NCI-H2171 treated with DMSO at 0.1 percent for 48 hours (cell line): ENCODE results near the gene DAAM1.

ENCODE experiments used
- DNase-seq: peaks from one replicate; lab custom pipeline; 2025; lab: John Stamatoyannopoulos, UW

The DAAM1 gene

GRCh38 chr14:59363531-59364226, 175.2 kb downstream of the DAAM1 start:
- no peak for DNase-seq

DNA sequence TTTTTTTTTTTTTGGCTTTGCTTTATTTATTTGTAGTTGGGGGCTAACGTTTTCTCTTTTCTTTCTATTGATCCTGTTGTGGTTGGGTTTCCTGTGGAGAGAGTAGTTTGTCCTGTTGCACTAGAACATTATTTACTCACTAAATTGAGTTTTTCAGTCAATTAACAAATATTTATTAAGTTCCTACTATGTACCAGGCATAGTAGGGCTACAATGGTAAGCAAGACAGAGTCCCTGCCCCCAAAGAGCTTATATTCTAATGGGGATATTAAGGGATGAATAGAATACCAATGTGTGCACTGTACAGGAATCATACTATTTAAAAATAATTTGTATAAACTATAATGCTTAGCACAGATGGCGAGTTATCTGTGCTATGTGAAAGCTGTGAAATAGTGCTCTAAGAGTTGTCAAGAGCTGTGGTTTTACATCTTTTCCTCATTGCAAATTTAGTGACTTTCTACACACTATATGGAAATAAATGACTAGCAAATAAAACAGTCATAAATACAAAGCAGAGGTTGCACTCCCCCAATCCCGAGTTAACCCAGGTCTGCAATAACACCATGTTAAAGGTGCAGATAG, 181.8 kb downstream of the DAAM1 start:
- no peak for DNase-seq

- no peak for DNase-seq
These were observed 183.3 kb downstream of the DAAM1 start for GRCh38 chr14:59371771-59372170.

- DNase-seq: no peak
These were observed 185.6 kb downstream of the DAAM1 start for GRCh38 chr14:59374048-59374447.

GRCh38 chr14:59376686-59377085, 188.2 kb downstream of the DAAM1 start:
- peak; percentile 38 for DNase-seq

- DNase-seq: no peak
These were observed 189.0 kb downstream of the DAAM1 start for GRCh38 chr14:59377491-59377890.

DNA sequence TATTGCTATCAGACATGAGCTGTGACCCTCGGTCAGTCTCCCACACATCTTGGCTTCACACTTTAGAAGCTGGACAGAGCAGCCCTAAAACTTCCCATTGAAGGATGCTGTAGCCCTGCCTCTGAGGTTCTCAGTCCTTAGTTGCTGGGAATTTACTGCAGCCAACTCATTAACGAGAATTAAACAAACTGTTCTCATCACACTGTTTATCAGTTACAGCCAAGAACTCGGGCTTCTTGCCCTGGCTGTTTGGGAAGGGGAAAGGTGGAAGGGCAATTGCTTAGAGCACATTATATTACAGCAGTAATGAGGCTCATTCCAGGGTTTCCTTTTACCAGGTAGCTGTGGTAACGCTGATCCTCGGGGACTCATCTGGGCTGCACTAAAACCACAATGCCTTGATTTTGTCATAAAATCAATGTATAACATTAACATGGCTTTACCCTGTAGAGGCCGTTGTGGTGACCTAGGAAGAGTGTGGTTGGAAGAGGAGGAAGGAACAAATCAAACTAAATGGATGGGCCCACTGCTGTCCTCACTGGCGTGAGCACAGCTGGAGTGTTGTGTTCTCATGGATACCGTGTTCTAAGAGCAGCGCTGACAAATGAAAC, 189.6 kb downstream of the DAAM1 start:
- DNase-seq: no peak

GRCh38 chr14:59389936-59390335, 201.5 kb downstream of the DAAM1 start:
- no peak for DNase-seq

- no peak for DNase-seq
These were observed 202.9 kb downstream of the DAAM1 start for GRCh38 chr14:59391388-59391787.

GRCh38 chr14:59394268-59394667, 205.8 kb downstream of the DAAM1 start:
- no peak for DNase-seq

DNA sequence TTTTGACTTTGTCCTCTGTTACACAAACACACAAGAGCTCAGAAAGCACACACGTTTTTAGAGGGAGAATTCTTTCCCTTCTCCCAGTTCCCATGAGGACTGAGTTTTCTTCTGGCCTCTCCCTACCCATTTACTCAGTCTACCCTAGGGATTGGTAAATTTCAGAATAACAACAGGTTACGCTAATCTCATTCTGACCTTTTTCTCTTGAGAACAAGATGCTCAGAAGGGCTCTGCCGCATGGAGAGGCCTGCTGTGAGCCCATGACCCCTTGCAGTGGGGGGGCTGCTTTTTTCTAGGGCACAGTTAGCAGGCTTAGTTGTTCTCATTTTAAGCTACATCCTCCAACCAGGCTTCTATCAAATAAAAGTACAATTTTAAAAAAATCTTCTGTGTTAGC, 207.2 kb downstream of the DAAM1 start:
- DNase-seq: no peak

DNA sequence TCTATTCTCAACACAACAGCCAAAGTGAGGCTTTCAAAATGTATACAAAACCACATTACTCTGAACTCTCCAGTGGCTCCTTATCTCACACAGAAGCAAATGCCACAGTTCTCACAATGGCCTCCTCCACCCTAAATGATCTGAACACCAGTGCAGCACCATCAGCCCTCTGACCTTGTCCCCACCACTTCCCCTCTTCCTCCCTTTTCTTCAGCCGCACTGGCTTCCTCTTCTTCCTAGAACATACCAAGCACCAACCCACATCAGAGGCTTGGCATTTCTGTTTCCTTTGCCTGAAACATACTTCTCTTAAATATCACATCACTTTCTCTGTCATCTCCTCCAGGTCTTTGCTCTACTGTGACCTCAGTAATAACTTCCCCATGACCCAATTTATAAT, 210.4 kb downstream of the DAAM1 start:
- no peak for DNase-seq

DNA sequence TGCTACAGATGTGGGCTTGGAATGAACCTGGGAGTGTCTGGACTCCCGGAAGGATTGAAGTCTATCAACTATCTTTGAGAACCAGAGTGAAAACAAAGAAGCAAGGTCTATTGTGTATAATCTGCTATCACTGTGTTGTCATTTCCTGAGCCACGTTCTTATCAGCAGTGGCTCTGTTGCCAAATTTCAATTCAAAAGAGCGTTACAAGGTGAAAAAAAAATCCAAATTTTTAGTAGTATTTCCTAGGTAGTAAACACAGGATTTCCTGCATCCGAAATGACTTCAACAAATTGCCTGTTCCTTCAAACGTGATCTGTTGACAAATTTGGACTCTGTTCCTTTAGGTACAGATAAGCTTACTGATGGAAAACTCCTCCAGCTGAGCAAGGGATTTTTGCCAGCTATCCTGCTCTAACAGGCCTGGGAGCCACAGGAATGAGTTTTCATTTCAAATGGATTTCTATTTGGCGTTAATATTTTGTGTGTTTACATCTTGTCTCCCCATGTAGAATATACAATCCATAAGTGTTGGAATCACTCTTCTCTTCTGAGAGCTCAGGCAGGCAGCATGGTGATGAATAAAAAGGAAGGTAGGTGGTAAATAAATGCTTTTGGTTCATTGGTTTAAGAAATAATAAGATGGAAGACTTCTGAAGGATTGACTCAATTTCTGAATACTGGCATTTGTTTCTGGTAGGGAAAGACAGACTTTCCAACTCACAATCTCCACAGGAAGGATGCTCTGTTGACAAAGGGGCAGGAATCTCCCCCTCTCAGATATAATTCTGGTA, 218.2 kb downstream of the DAAM1 start:
- no peak for DNase-seq

DNA sequence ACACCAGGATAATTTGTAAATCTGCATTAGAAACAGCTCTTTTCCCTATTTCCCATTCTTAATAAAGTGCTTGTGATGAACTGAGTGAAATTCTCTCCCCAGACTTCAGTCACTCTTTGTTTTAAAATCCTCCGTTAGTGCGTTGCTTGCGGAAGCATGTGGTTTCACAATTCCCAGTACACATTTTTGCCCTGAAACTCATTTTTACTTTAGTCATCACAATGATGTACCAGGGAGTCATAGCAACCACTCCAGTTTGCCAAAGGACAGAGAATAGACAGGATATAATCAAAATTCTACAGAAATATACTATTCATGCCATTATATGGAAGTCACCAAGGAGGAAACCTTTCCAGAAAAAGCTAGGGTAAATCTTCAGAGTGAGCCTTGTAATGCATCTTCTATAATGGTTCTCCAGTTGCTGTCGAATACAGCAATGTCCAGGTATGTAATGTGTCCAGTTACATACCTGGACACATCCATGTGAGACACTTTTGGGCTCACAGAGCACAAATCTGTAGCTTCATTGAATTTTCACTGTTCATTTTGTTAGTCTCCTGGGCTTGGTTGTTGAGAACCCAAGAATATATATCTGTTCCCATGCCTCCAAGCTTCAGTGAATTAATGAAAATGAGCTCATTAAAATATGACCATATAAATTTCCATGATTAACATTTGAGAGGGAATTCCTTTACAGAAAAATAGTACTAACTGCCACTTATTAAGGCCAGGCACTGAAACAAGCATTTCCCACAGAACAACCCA, 219.0 kb downstream of the DAAM1 start:
- no peak for DNase-seq

- DNase-seq: no peak
These were observed 227.6 kb downstream of the DAAM1 start for GRCh38 chr14:59415836-59416602.

GRCh38 chr14:59417311-59417710, 228.8 kb downstream of the DAAM1 start:
- no peak for DNase-seq

DNA sequence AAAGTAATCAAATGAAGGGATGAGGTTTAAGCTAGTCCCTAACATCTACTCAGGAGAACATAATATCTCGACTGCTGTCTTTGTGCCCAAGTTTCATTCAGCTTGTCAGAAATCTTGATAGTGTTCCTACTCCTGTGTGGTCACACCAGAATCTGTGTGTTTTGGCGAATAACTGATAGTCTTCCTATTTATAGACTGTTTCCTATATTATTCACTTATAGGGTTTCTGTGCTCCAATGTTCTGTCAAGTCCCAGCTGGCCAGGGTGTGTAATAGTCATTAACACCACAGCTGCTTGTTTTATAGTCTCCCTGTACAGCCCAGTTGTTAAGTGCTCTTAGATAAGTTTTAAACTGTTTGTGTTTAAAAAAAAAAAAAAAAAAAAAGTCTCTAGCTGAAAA, 230.8 kb downstream of the DAAM1 start:
- DNase-seq: no peak
